AG04450 (cell line): ENCODE measurements around the gene ADPGK. TPM values are rescaled to one million over a fixed set of nuclear protein-coding genes. Genes with fewer than 3 reads are reported as not detected.

Experiments
- CTCF ChIA-PET: fragments of 300-600, 350-600 bp; formaldehyde crosslinking; extraction: SDS; loops from one replicate; lab custom pipeline; 2022; ENCODE audit warnings: antibody characterized with exemption, inconsistent platforms; lab: Charles Lee
- POLR2A ChIA-PET: fragments of 350-600 bp; formaldehyde crosslinking; extraction: SDS; loops from one replicate; lab custom pipeline; 2021; ENCODE audit warnings: antibody characterized with exemption, inconsistent platforms; lab: Yijun Ruan, JAX
- DNase-seq: peaks from one replicate; pipeline ENCODE4 v3.0.0-alpha.2; 2011; ENCODE audit warnings: low read depth, low spot score
- H3K27ac ChIP-seq: one replicate; pipeline ENCODE4 v1.5.1; 2012; ENCODE audit warnings: low read depth, low read length, control low read depth
- H3K27me3 ChIP-seq: one replicate; pipeline ENCODE4 v1.6.0; 2012; ENCODE audit warnings: low read length; ENCODE audit not compliant: control insufficient read depth, insufficient read depth
- H3K4me3 ChIP-seq: 2 replicates; pipeline ENCODE4 v1.5.1; 2011; ENCODE audit warnings: mild to moderate bottlenecking, low read depth, low read length, control low read depth
- H3K9me3 ChIP-seq: 2 replicates; pipeline ENCODE4 v1.5.1; 2012; ENCODE audit warnings: low read length; ENCODE audit not compliant: control insufficient read depth, insufficient read depth
- polyA plus RNA-seq: library from polyadenylated mRNA; depleted of rRNA; stranded (reverse); fragments of >200 nt; gene quantifications from 2 replicates; pipeline ENCODE4 v1.2.3, GENCODE V29; 2011
- TF ChIP-seq, protein P1 (sequence below): IDR thresholded peaks from 2 replicates; pipeline ENCODE4 v1.5.1; 2011; ENCODE audit warnings: low read depth, low read length, control low read depth, inconsistent platforms

The ADPGK gene
- polyA plus RNA-seq, 1 experiment, result 74.3 TPM

DNA sequence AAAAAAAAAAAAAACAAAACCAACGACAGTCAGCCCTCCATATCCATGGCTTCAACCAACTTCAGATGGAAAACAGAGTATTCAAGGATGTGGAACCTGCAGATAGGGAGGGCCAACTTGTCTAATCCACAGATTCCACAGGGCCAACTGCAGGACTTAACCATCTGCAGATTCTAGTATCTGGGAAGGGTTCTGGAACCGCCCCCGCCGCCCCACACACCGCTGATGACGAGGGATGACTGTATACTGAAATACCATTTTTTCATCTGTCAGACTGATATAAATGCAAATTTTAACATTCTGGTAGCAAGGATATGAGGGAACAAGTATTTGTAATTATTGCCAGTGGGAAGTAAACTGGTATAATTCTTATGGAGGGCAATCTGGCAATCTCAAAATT, 29.5 kb downstream of the ADPGK start:
- H3K27me3 ChIP-seq, result no peaks in the 10 kb centered on the region
- ChIA-PET POLR2A (no interaction called here), CTCF (no interaction called here)
- TF ChIP-seq, protein P1, sequence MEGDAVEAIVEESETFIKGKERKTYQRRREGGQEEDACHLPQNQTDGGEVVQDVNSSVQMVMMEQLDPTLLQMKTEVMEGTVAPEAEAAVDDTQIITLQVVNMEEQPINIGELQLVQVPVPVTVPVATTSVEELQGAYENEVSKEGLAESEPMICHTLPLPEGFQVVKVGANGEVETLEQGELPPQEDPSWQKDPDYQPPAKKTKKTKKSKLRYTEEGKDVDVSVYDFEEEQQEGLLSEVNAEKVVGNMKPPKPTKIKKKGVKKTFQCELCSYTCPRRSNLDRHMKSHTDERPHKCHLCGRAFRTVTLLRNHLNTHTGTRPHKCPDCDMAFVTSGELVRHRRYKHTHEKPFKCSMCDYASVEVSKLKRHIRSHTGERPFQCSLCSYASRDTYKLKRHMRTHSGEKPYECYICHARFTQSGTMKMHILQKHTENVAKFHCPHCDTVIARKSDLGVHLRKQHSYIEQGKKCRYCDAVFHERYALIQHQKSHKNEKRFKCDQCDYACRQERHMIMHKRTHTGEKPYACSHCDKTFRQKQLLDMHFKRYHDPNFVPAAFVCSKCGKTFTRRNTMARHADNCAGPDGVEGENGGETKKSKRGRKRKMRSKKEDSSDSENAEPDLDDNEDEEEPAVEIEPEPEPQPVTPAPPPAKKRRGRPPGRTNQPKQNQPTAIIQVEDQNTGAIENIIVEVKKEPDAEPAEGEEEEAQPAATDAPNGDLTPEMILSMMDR, result no peak
- DNase-seq, result no peak
- no peak overlapping the region for H3K4me3 ChIP-seq
- no peak overlapping the region for H3K27ac ChIP-seq
- no peaks in the 10 kb centered on the region for H3K9me3 ChIP-seq

DNA sequence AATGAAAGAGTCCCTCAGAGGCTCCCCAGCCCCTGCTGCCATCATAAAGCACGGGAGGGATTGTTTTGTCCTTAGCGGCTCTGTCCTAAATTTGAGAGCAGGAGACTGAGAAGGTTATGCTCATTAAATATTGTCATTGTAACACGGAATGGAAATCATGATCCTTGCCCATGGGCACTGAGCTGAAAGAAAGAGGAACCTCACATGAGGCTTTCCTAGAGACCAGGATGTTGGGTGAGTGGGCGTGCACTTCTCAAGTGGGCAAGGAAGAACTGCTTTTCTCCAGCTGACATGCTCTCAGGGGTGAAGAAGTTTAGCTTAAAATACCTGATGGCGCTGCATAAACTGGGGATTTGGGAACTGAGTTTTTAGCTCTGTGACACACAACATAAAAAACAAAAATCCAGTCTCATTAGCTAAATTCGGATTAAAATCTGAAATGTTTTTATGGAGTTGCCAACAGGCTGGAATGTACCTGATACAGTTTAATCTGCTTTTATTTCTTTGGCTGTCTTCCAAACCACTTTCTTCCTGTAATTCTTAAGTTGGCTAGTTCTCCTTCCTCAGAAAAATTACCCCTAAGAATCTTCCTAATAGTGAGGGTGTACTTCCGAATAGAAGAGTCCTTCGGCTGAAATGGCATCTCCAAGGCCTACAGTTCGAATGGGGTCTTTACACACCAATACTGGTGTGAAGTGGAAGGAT, 31.7 kb downstream of the ADPGK start:
- DNase-seq, result no peak

DNA sequence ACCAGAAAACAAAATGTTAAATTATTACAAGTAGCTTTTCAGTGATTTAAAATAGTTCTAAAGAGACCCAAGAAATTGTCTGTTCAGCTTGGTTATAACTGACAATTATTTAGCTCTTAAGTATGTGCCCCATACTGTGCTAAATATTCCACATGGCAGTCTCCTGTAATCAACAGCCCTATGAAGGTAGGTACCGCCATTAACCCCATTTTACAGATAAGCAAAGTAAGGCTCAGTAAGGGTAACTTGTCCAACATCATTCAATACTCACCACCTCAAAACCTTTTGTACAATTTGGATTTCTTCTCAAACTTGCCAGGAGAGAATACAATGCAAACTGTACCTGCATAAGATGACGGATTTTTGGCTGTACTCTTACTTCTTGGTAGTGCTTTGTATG, 33.9 kb downstream of the ADPGK start:
- Histone ChIP-seq H3K27me3 (no peaks in the 10 kb centered on the region), H3K27ac (no peak overlapping the region), H3K4me3 (no peak overlapping the region), H3K9me3 (no peaks in the 10 kb centered on the region)
- TF ChIP-seq, protein P1, result no peak
- no peak for DNase-seq
- ChIA-PET POLR2A (no interaction called here), CTCF (interaction anchor here (4.5 kb wide), 1 partner anchor 28 kb away, joined by 21 read pairs; no protein-coding TSS in a partner anchor)

More for the DNA sequence above, 31.7 kb downstream of the ADPGK start:
- Histone ChIP-seq H3K4me3 (no peak overlapping the region), H3K27me3 (no peaks in the 10 kb centered on the region), H3K27ac (no peak overlapping the region), H3K9me3 (no peaks in the 10 kb centered on the region)
- TF ChIP-seq, protein P1, result no peak
- POLR2A ChIA-PET, result no interaction called here
- CTCF ChIA-PET, result interaction anchor here (1.0 to 4.5 kb wide), 2 partner anchors 20 to 30 kb away, joined by 3 to 21 read pairs; no protein-coding TSS in a partner anchor

DNA sequence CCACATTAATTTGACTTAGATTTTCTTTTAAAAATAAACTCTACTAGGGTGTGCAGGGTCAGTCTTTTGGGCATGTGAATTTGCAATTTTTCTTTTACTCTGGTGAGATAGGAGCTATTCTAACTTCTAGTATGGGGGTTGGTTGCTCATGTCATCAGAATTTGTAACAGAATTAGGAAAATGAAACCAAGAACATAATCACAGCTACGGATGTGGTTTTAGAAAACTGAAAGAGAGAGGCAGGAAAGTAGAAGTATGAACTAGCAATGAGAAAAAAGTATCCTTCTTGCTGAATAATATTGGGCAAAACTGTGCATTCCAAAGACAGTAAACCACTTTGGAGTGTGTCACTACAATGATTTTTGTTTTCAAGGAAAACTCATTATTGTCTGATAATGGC, 43.3 kb downstream of the ADPGK start:
- ChIA-PET POLR2A (no interaction called here), CTCF (interaction anchor here (2.6 kb wide), 1 partner anchor 18 kb away, joined by 17 read pairs; no protein-coding TSS in a partner anchor)
- Histone ChIP-seq H3K4me3 (no peak overlapping the region), H3K9me3 (no peaks in the 10 kb centered on the region), H3K27me3 (no peaks in the 10 kb centered on the region), H3K27ac (no peak overlapping the region)
- no peak for DNase-seq
- TF ChIP-seq, protein P1, result no peak

DNA sequence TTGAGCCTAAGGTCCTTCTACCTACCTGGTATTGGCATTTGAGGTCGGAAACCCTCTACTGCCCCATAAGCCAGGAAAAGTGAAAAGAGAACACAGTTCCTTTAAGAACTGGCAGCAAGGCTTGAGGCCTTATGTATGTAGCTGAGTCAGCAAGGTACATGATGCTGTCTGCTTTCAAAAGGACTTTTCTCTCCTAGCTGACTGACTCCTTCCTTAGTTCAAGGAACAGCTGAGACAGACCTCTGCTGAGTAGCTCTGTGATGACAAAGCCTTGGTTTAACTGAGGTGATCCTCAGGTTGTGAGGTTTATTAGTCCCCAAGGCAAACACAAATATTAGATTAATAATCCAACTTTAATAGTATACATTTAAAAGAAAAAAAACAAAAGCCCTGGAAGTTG, 45.8 kb downstream of the ADPGK start:
- TF ChIP-seq, protein P1, result no peak
- Histone ChIP-seq H3K4me3 (no peak overlapping the region), H3K27ac (no peak overlapping the region), H3K9me3 (no peaks in the 10 kb centered on the region), H3K27me3 (no peaks in the 10 kb centered on the region)
- POLR2A ChIA-PET, result no interaction called here
- CTCF ChIA-PET, result interaction anchor here (8.1 kb wide), 1 partner anchor 15 kb away, joined by 73 read pairs; no protein-coding TSS in a partner anchor
- DNase-seq, result no peak
